Stimulated activated CD4-positive, alpha-beta T cell treated with anti-CD3 and anti-CD28 coated beads, Interleukin-12 subunit alpha, Interleukin-12 subunit beta, amount 100 ng/mL, for 4 hours (primary cell): ENCODE data around the gene EPB41L2.
"Not testable (repeated sequence)": the region's sequence is repeated elsewhere in the genome, so short reads cannot be mapped to it uniquely, and the experiment has no call there.

Experiments
- DNase-seq: peaks from one replicate; pipeline ENCODE4 v3.0.0-alpha.2; 2020

Gene EPB41L2

GRCh38 chr6:130829333-130829910, 233.6 kb downstream of the EPB41L2 start:
- no peak for DNase-seq

DNA sequence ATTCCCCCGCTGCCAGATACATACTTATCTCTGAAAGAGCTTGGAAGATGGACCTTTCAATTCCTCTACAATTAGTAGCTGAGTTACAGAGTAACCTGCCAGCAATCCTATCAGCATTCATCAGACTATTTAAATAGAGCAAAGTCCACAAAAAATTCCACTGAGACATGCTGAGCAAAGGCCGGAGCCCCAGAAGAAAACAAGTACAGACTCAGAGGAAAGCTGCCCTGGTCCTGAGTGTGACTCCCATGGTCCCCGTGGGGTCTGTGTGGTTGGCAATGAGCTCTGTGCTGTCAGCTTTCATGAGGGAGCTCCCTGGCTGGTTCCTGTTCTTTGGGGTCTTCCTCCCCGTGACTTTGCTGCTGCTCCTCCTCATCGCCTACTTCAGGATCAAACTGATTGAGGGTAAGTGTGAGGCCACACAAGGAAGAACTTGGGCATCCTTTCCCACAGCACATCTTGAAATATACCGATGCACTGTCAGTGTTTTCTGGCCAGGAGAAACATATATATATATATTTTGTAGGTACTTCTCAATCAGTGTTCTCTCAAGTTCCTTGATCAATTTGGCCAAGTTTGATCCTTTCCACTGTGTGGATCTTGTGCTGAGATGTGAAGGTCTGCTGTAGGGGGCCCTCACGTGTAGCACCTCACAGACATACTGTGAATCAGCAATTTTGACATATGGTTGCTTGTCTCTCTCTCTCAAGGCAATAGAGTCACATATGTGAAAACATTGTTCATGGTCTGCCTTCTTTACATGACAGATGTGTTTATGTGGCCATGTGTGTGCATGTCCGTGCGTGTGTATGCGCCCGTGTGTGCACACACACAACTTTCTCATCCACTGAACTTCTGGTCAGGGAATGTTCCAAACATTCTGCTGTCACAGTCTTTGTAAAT, 235.5 kb downstream of the EPB41L2 start, which contains the start of gene SMLR1:
SMLR1 (plus strand) TSS at position 160 of the 903 bp plus-strand sequence; CDS start at position 168, 8 bp downstream.
- no peak for DNase-seq

DNA sequence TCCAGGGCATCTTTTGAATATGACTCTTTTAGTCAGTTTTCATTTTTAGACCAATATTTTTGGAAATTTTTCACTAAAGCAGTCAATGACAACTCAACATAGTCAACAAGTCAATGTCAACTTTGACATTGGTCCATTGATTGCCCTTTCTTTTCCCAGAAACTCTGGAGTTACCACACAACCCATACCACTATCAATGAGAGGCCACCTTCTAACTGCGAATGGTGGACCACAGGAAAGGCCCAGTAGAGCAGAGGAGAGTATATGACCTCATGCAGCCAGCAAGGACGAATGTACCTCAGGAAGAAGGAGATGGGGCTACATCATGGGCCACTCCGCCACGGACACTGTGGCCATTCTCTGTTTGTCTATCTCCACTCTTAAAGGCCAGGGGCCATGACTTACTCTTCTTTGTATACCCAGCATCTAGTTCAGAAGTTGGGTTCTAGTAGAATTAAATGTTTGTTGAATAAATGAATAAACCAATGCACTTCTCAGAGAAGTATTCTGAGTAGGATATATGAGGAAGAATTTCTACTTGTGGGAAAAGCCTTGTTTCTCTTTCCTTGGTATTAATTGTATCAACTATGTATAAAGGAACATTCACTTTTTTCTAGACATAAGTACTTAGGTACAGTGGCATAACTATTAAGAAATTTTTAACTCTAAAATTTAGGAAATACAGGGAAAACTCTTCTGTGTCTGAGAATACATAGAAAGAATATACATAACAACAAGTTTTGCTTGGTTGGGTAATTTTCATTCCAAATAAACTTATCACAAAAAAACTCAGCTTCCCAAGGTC, 236.4 kb downstream of the EPB41L2 start:
- no peak for DNase-seq

GRCh38 chr6:130825772-130826441, 237.1 kb downstream of the EPB41L2 start:
- DNase-seq, result no peak

DNA sequence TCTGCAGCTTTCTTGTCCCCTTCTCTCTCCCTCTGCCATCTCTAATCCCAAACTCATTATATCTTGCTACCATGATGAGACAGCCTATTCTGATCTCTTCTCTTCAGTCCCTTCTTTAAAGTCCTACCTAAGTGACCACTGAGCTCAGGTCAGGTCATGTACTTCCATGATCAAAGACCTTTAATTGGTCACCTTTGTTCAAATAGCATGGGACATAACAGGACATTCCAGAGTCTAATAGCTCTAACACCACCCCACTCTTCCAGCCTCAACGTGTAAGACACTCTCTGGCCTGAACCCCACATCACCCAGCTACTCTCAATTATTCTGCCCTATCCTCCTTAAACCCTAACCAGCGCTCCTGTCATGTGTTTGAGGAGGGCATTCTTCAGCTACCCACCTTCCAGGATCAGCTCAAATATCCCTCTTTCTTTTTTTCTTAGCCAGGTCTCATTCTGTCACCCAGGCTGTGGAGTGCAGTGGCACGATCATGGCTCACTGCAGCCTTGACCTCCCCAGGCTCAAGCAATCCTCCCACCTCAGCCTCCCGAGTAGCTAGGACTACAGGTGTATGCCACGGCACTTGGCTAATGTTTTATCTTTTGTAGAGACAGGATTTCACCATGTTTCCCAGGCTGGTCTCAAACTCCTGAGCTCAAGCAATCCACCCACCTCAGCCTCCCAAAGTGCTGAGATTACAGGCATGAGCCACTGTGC, 237.9 kb downstream of the EPB41L2 start:
- no peak for DNase-seq

- DNase-seq, result no peak
These were observed 240.3 kb downstream of the EPB41L2 start for GRCh38 chr6:130822736-130823135.

DNA sequence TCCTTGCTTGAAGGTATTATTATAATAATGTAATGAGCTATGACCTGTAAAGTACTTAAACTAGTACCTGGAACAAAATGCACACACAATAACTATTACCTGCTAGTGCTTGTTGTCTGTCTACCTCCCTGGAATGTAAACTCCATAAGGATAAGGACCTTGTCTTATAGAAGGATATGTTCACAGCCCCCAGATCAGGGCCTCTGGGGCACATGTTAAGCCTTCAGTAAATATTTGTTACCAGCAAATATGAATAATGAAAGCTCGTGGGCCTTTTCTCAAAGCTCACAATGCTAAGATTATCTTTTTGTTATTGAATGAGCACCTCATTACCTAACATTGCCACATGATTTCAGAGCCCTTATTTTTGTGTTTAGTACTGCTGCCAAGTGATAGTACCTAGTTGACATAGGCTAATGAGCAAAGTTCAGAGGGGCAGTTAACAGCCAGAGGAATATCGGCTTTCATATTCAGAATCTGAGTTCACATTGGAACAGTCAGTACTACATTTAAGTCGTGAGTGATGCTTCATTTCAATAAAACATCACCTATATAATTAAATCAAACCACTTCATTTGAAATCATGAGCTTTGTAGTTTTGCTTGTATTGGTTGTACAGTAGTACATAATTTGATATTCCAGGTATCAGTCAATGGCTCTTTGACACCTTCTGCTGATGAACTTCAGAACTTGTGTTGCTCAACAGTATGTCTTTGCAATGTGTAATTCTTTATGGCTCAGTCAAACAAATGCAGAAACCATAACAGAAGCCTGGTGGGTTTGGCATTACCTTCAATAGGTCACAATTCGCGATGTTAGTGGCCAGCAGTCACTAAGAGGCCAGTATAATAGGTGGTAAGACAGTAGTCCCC, 247.6 kb downstream of the EPB41L2 start:
- no peak for DNase-seq

GRCh38 chr6:130814506-130814905, 248.5 kb downstream of the EPB41L2 start:
- no peak for DNase-seq

DNA sequence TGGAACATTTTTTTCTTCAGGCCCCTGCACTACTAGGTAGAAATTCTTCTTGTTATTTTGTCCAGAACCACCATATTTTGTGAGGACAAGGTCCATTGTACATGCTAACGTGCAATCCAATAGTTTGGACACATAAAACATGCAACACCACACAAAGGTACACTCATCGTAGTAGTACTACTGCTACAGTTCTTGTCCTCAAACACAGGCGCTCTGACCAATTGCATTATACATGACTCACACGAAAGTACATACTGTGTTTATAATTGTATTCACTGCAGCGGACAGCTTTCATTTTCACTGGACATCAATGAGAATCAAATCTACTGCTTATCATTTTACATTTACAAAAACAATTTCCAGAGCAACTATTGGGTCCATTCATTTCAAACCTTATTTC, 251.1 kb downstream of the EPB41L2 start:
- DNase-seq, result no peak

DNA sequence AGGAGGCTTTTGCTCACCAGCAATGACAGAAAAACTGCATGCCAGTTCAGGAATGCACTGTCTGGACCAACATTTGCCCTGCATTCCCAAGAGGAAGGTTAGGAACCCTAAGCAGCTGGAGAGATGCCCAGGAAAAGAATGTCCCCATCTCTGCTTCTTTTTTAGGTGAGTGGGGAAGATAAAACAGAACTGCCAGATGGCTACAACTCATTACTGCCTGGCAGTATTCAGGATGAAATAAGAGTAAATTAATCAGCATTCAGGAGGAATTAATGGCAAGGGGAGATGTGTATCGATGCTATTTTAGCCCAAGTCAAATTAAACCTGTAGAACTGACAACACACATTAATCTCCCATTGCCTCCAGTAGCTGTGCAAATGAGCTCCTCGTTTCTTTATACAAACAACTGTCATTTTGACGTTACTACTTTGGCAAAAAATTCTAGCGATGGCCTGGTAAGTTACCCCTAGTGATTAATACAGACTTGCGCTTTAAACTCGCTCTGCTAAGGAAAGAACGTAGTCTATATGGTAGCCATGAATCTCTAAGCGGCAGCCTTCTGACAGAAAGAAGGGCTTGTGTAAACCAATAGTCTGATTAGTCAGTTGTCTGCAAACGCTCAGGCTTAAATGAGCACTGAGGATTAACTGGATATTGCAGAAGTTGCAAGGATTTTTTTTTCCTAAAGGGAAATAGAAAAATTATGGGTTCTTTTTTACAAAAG, 252.6 kb downstream of the EPB41L2 start:
- DNase-seq, result no peak

- not testable (repeated sequence) for DNase-seq
These were observed 261.7 kb downstream of the EPB41L2 start for GRCh38 chr6:130801368-130801767.

- no peak for DNase-seq
These were observed 266.0 kb downstream of the EPB41L2 start for GRCh38 chr6:130797061-130797460.

DNA sequence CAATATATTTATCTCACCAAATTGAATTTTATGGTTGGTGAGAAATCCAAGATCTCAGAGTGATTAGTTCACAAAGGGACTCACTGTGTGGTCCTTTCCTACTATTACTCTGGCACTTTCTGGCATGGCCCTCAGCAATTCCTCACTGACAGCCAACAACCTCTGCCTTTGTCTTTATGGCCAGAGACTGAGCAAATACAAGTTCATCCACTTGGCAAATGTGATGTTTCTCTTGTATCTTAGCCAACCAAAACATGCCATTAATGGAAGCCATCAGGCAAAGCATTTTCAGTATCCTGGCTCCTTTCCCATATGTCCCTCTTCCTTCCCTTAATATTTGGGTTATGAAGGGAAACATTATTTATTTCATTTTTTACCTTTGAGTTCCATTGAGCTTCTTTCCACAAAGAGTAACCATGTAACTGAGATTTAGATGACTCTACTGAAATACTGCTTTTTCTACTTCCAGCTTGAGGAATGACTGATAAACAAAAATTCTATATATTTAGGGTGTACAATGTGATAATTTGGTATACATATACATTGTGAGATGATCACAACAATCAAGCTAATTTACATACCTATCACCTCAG, 266.6 kb downstream of the EPB41L2 start:
- no peak for DNase-seq

DNA sequence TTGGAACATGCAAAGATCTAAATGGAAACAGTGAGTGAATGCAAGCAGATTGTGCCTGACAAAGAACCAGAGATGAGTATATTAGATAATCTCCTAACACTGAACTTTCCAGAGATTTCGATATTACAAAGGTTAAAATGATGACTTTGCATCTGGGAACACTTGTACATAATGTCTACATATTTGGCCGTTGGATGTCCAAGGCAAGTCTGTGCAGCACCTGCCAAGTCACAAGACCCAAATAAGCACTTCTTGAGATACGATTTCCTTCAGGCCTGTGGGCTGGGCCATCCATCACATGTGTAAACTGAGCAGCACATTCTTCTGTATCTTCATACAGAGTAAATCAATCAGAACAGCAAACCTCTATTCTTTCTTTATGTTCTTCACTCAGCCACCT, 268.3 kb downstream of the EPB41L2 start:
- DNase-seq, result no peak

DNA sequence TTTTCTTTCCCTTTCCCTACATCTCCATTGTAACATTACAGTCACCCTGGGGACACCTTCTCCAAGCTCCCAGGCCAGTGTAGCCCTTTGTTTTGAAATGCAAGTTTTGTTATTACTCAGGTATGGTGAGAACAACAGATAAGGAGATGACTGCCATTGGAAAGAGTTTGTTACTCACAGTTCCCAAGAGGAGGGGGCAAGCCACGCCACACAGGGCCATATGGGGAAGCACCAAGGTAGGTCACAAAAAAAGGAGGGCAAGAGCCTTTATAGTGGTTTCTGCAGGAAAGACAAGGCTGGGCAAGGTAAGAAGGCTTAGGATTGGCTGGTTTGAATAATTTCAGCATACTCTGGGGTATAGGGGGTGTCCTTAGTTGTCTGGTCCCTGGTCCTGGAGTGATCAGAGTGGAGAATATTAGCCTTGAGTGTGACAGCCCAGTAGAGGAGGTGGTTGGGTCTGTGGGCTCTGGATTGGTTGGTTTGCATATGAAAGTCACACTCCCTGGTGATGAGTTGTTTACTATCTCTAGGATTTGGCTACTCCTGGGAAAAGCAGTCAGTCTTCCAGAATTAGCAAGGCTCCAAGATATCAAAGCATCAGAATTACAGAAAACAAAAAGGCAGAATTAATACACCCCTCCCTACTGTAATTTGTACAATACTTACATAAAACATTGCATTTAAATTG, 268.9 kb downstream of the EPB41L2 start:
- DNase-seq, result no peak
